PFSK-1 (cell line): ENCODE results near the gene AJM1.

Experiments used
- POLR2AphosphoS5 ChIP-seq: IDR thresholded peaks from 2 replicates; pipeline ENCODE4 v1.6.1; 2012; ENCODE audit warnings: low read depth, mild to moderate bottlenecking, control low read depth, low read length, moderate library complexity
- REST ChIP-seq, 2 experiments: IDR thresholded peaks; 2 replicates each; pipeline versions ENCODE4 v1.6.1 to v1.8.0; 2011 to 2012; ENCODE audit warnings: low read depth in 2 of 2, low read length in 2 of 2, control low read depth in 1 of 2, inconsistent platforms in 1 of 2, mild to moderate bottlenecking in 1 of 2, moderate library complexity in 1 of 2; ENCODE audit not compliant: insufficient read depth in 1 of 2
- TAF1 ChIP-seq: IDR thresholded peaks from 2 replicates; pipeline ENCODE4 v1.6.1; 2012; ENCODE audit warnings: low read length, control low read depth, borderline replicate concordance; ENCODE audit not compliant: insufficient read depth

DNA sequence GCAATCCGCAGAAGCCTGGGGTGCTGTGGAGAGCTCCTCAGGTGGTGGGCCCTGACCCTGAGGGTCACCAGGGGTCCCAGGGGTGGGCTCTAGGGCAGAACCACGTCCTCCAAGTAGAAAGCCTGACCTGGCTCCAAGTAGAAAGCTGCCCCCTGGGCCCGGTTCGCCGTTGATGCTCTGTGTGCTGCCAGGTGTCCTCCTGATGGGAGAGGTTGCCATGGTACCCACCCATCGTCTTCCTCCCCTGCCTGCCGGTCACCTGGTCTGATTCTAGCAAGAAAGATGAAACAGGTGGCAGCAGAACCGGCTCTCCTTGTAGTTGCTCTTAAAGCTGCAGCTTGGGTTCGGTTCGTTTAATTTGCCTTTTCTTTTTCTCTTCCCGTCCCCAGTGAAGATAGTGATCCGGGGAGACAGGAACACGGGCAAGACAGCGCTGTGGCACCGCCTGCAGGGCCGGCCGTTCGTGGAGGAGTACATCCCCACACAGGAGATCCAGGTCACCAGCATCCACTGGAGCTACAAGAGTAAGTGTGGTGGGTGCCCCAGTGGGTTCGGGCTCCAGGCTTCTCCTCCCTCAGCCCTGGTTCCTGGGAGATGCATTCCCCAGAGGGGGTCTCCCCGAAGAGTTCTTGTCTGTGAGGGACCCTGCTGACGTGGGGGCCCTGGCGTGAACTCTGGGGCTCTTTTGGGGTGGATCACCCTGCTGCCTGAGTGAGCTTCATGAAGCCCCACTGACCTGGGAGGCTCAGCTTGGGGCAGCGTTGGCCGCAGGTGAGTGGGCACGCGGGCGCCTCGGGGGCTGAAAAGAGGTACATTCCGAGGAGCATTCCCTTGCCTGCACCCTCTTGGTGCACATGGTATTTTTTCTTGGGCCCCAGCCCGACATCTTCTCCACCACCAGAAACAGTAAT, 18.9 kb upstream of the AJM1 start:
- no peak for TF ChIP-seq REST (IDR thresholded peaks at IDR 0.05; ENCODE audit: insufficient read depth in 1 of 2, low read depth in 2 of 2, low read length in 2 of 2)
- TF ChIP-seq POLR2AphosphoS5 = no peak
- TF ChIP-seq TAF1 = no peak
